IMR-90 (cell line): ENCODE results near the gene B2M. TPM values are rescaled to one million over a fixed set of nuclear protein-coding genes. Genes with fewer than 3 reads are reported as not detected.

Experiments
- ATAC-seq: fragments of 200-7000 bp; cut with Tn5 transposase; 2 replicates; pipeline ENCODE4 v1.9.1; 2020; ENCODE audit warnings: low read depth, mild to moderate bottlenecking, moderate library complexity
- BruUV-seq: library from RNA; stranded (reverse); fragments of 400-500 nt; replicated peaks from 2 replicates; lab custom pipeline; 2021; lab: Mats Ljungman, UMichigan
- CTCF ChIA-PET: fragments of 300-600 bp; formaldehyde crosslinking; extraction: SDS; loops from one replicate; lab custom pipeline; 2021; ENCODE audit warnings: antibody characterized with exemption; lab: Yijun Ruan, JAX
- POLR2A ChIA-PET: fragments of 300-600 bp; sonication (Branson Sonifier 250); formaldehyde crosslinking; loops from one replicate; lab custom pipeline; 2022; ENCODE audit warnings: antibody characterized with exemption; ENCODE audit not compliant: unreplicated experiment; lab: Charles Lee
- DNase-seq: peaks from one replicate; pipeline ENCODE4 v3.0.0; 2013
- H2AFZ ChIP-seq: replicated peaks from 2 replicates; pipeline ENCODE3; 2013; ENCODE audit warnings: low read length, mild to moderate bottlenecking; ENCODE audit not compliant: poor library complexity
- H2AK5ac ChIP-seq: 2 replicates; pipeline ENCODE4 v1.6.1; 2013; ENCODE audit warnings: low read depth, low read length, inconsistent platforms
- H2AK9ac ChIP-seq: replicated peaks from 2 replicates; pipeline ENCODE3; 2013; ENCODE audit warnings: mild to moderate bottlenecking, low read depth, low read length, moderate library complexity; ENCODE audit not compliant: poor library complexity
- H2BK120ac ChIP-seq: 2 replicates; pipeline ENCODE4 v1.6.1; 2013; ENCODE audit warnings: low read depth, low read length, inconsistent platforms
- H2BK15ac ChIP-seq: 3 replicates; pipeline ENCODE4 v1.6.1; 2013; ENCODE audit warnings: low read depth, low read length, inconsistent platforms
- H2BK20ac ChIP-seq: 2 replicates; pipeline ENCODE4 v1.6.1; 2013; ENCODE audit warnings: low read depth, mild to moderate bottlenecking, inconsistent platforms, low read length, moderate library complexity
- H2BK5ac ChIP-seq: 2 replicates; pipeline ENCODE4 v1.6.1; 2013; ENCODE audit warnings: mild to moderate bottlenecking, low read depth, low read length, inconsistent platforms; ENCODE audit not compliant: poor library complexity, severe bottlenecking
- H3K14ac ChIP-seq: replicated peaks from 2 replicates; pipeline ENCODE4 v1.6.1; 2013; ENCODE audit warnings: low read depth, low read length, inconsistent platforms
- H3K18ac ChIP-seq: 2 replicates; pipeline ENCODE4 v1.6.1; 2013; ENCODE audit warnings: low read depth, low read length, control low read depth
- H3K23ac ChIP-seq: 2 replicates; pipeline ENCODE4 v1.6.1; 2013; ENCODE audit warnings: low read depth, low read length, inconsistent platforms
- H3K27ac ChIP-seq: 2 replicates; pipeline ENCODE4 v1.5.1; 2013; ENCODE audit warnings: mild to moderate bottlenecking, control low read depth, low read length; ENCODE audit not compliant: insufficient read depth
- H3K27me3 ChIP-seq: 2 replicates; pipeline ENCODE4 v1.6.1; 2013; ENCODE audit warnings: low read length; ENCODE audit not compliant: control insufficient read depth, insufficient read depth
- H3K36me3 ChIP-seq: 2 replicates; pipeline ENCODE4 v1.6.1; 2013; ENCODE audit warnings: low read length, mixed read lengths; ENCODE audit not compliant: control insufficient read depth, insufficient read depth
- H3K4ac ChIP-seq: 2 replicates; pipeline ENCODE4 v1.6.1; 2013; ENCODE audit warnings: low read depth, low read length, inconsistent platforms
- H3K4me1 ChIP-seq: 2 replicates; pipeline ENCODE4 v1.6.1; 2013; ENCODE audit warnings: low read length, mixed read lengths; ENCODE audit not compliant: control insufficient read depth, insufficient read depth
- H3K4me2 ChIP-seq: 2 replicates; pipeline ENCODE4 v1.6.1; 2013; ENCODE audit warnings: low read depth, mild to moderate bottlenecking, control low read depth, low read length, moderate library complexity
- H3K4me3 ChIP-seq: 2 replicates; pipeline ENCODE4 v1.5.1; 2013; ENCODE audit warnings: low read depth, mild to moderate bottlenecking, control low read depth, low read length, moderate library complexity; ENCODE audit not compliant: insufficient read depth
- H3K56ac ChIP-seq: 2 replicates; pipeline ENCODE4 v1.6.1; 2013; ENCODE audit warnings: low read length, inconsistent platforms; ENCODE audit not compliant: insufficient read depth; ENCODE audit errors: extremely low read depth
- H3K79me1 ChIP-seq, 2 experiments: 2 replicates each; pipeline ENCODE4 v1.6.1; 2013; ENCODE audit warnings: low read length in 2 of 2, inconsistent platforms in 1 of 2, low read depth in 1 of 2
- H3K9ac ChIP-seq: 2 replicates; pipeline ENCODE4 v1.6.1; 2013; ENCODE audit warnings: low read depth, low read length, control low read depth
- H3K9me1 ChIP-seq: 2 replicates; pipeline ENCODE4 v1.6.1; 2013; ENCODE audit warnings: low read length, inconsistent platforms; ENCODE audit not compliant: insufficient read depth
- H3K9me3 ChIP-seq: 2 replicates; pipeline ENCODE4 v1.6.1; 2013; ENCODE audit warnings: low read length; ENCODE audit not compliant: control insufficient read depth, insufficient read depth
- H4K20me1 ChIP-seq: 2 replicates; pipeline ENCODE4 v1.6.1; 2013; ENCODE audit warnings: low read length, inconsistent platforms; ENCODE audit not compliant: insufficient read depth
- H4K5ac ChIP-seq: 2 replicates; pipeline ENCODE4 v1.6.1; 2013; ENCODE audit warnings: mild to moderate bottlenecking, low read depth, low read length, control low read depth
- H4K8ac ChIP-seq, 2 experiments: 2 replicates each; pipeline ENCODE4 v1.6.1; 2013; ENCODE audit warnings: low read depth in 2 of 2, low read length in 2 of 2, control low read depth in 1 of 2, inconsistent platforms in 1 of 2
- H4K91ac ChIP-seq: 2 replicates; pipeline ENCODE4 v1.6.1; 2013; ENCODE audit warnings: low read depth, low read length, inconsistent platforms; ENCODE audit not compliant: insufficient read depth
- CEBPB ChIP-seq: IDR thresholded peaks from 2 replicates; pipeline ENCODE4 v1.6.1; 2012; ENCODE audit warnings: low read depth, low read length, improper control_type of control experiment
- MAZ ChIP-seq: IDR thresholded peaks from 2 replicates; pipeline ENCODE4 v1.6.1; 2012; ENCODE audit warnings: low read depth, mild to moderate bottlenecking, low read length, improper control_type of control experiment, moderate library complexity, borderline replicate concordance
- MXI1 ChIP-seq: IDR thresholded peaks from 2 replicates; pipeline ENCODE4 v1.6.1; 2012; ENCODE audit warnings: low read depth, mild to moderate bottlenecking, low read length, moderate library complexity, borderline replicate concordance
- RAD21 ChIP-seq: IDR thresholded peaks from 2 replicates; pipeline ENCODE4 v1.6.1; 2012; ENCODE audit warnings: low read length, improper control_type of control experiment
- RFX5 ChIP-seq: IDR thresholded peaks from 2 replicates; pipeline ENCODE4 v1.8.0; 2012; ENCODE audit warnings: low read depth, mild to moderate bottlenecking, low read length, moderate library complexity
- SMC3 ChIP-seq: fragments of 150-350 bp; IDR thresholded peaks from 2 replicates; pipeline ENCODE4 v1.6.1; 2016; ENCODE audit warnings: low read depth, mild to moderate bottlenecking, antibody characterized with exemption, low read length, moderate library complexity
- WGBS, 2 experiments: methylation state at CpG; one replicate each; pipeline versions ENCODE4 v1.1.5 to v1.1.7; 2013; ENCODE audit warnings: missing lambda C conversion rate in 2 of 2; ENCODE audit not compliant: insufficient read length in 1 of 2; ENCODE audit errors: extremely low coverage in 2 of 2; 5-methylcytosine and 5-hydroxymethylcytosine counted together
- dilution Hi-C: fragments of 300-500 bp; cut with HindIII; formaldehyde crosslinking; loops from one replicate; pipeline ENCODE4 v1.14.3; 2018; ENCODE audit warnings: low sequenced_read_pairs; ENCODE audit not compliant: unreplicated experiment
- in situ Hi-C: fragments of 300-500 bp; cut with MboI; formaldehyde crosslinking; loops from 3 replicates; pipeline ENCODE4 v1.14.3; 2019; ENCODE audit warnings: low sequenced_read_pairs, inconsistent platforms, mixed read lengths
- intact Hi-C: fragments of 100-400 bp; cut with micrococcal nuclease; formaldehyde crosslinking; loops from 2 replicates; pipeline ENCODE4 v1.10.0; 2022
- polyA plus RNA-seq, 3 experiments: library from polyadenylated mRNA; depleted of rRNA; stranded (reverse); fragments of >200 nt; gene quantifications; 2 replicates each; pipeline ENCODE4 v1.2.3, GENCODE V29; 2012; ENCODE audit warnings: low replicate concordance in 1 of 3
- total RNA-seq: library from RNA; depleted of rRNA; stranded (reverse); fragments of >200 nt; gene quantifications from 2 replicates; pipeline ENCODE4 v1.2.3, GENCODE V29; 2012
- TF ChIP-seq, protein P1 (sequence below): conservative IDR thresholded peaks from 2 replicates; pipeline ENCODE4 v1.5.1; 2012; ENCODE audit warnings: mild to moderate bottlenecking, low read depth, low read length, improper control_type of control experiment
- TF ChIP-seq, protein P2 (sequence below): fragments of 150-350 bp; IDR thresholded peaks from 2 replicates; pipeline ENCODE4 v1.6.1; 2017; ENCODE audit warnings: mild to moderate bottlenecking, antibody characterized with exemption, low read length, low read depth

The B2M gene
- total and polyA plus RNA-seq, 2 of the 4 experiments (the other 2 are of a cell fraction) = 895 to 3,394 TPM

- H3K9me1 ChIP-seq = no peaks in the 10 kb centered on the region; the same call in 1 of the 2 replicates
- TF ChIP-seq RFX5 (no peak), CEBPB (no peak), MAZ (no peak), MXI1 (no peak), RAD21 (no peak), SMC3 (no peak)
- TF ChIP-seq, protein P1, sequence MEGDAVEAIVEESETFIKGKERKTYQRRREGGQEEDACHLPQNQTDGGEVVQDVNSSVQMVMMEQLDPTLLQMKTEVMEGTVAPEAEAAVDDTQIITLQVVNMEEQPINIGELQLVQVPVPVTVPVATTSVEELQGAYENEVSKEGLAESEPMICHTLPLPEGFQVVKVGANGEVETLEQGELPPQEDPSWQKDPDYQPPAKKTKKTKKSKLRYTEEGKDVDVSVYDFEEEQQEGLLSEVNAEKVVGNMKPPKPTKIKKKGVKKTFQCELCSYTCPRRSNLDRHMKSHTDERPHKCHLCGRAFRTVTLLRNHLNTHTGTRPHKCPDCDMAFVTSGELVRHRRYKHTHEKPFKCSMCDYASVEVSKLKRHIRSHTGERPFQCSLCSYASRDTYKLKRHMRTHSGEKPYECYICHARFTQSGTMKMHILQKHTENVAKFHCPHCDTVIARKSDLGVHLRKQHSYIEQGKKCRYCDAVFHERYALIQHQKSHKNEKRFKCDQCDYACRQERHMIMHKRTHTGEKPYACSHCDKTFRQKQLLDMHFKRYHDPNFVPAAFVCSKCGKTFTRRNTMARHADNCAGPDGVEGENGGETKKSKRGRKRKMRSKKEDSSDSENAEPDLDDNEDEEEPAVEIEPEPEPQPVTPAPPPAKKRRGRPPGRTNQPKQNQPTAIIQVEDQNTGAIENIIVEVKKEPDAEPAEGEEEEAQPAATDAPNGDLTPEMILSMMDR = no peak
- TF ChIP-seq, protein P2, sequence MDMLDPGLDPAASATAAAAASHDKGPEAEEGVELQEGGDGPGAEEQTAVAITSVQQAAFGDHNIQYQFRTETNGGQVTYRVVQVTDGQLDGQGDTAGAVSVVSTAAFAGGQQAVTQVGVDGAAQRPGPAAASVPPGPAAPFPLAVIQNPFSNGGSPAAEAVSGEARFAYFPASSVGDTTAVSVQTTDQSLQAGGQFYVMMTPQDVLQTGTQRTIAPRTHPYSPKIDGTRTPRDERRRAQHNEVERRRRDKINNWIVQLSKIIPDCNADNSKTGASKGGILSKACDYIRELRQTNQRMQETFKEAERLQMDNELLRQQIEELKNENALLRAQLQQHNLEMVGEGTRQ = no peak
- no peak overlapping the region for H2AK9ac ChIP-seq
- peaks cover 3% of the 10 kb centered on the region; the same call in 1 of the 2 replicates for H3K27me3 ChIP-seq
- no peak overlapping the region for H3K27ac ChIP-seq
- no peak overlapping the region for H2BK15ac ChIP-seq
- H3K18ac ChIP-seq = no peak overlapping the region
- no peak overlapping the region for H4K8ac ChIP-seq
- H3K36me3 ChIP-seq = no peaks in the 10 kb centered on the region
- no peak overlapping the region for H2AFZ ChIP-seq
- no peaks in the 10 kb centered on the region for H3K4me1 ChIP-seq
- BruUV-seq = no TSS peak
- no peaks in the 10 kb centered on the region for H4K20me1 ChIP-seq
- in situ Hi-C loops (no loop called here), dilution Hi-C loops (no loop called here), intact Hi-C loops (no loop called here)
- no peak overlapping the region for H2BK20ac ChIP-seq
- H4K5ac ChIP-seq = no peak overlapping the region
- no peak overlapping the region for H3K23ac ChIP-seq
- no peak overlapping the region for H3K56ac ChIP-seq
- H4K91ac ChIP-seq = no peak overlapping the region
- no peak overlapping the region for H2BK120ac ChIP-seq
- ATAC-seq (no peak), DNase-seq (no peak)
- no CpG with 5 or more reads among the region's 2 CpGs for WGBS, 2 experiments
- H2AK5ac ChIP-seq = no peak overlapping the region
- H3K4ac ChIP-seq = no peak overlapping the region
- CTCF ChIA-PET = no interaction called here
- POLR2A ChIA-PET = no interaction called here
- H3K4me2 ChIP-seq = no peak overlapping the region
- no peaks in the 10 kb centered on the region for H3K79me1 ChIP-seq
- no peak overlapping the region for H2BK5ac ChIP-seq
- H3K4me3 ChIP-seq = no peak overlapping the region
- no peak overlapping the region for H3K9ac ChIP-seq
- no peak overlapping the region for H3K14ac ChIP-seq
- H3K9me3 ChIP-seq = no peaks in the 10 kb centered on the region
These were observed 51.9 kb downstream of the B2M start for GRCh38 chr15:44763187-44763586.
